ENCODE measurements around the gene RHBDD2.

The RHBDD2 gene

DNA sequence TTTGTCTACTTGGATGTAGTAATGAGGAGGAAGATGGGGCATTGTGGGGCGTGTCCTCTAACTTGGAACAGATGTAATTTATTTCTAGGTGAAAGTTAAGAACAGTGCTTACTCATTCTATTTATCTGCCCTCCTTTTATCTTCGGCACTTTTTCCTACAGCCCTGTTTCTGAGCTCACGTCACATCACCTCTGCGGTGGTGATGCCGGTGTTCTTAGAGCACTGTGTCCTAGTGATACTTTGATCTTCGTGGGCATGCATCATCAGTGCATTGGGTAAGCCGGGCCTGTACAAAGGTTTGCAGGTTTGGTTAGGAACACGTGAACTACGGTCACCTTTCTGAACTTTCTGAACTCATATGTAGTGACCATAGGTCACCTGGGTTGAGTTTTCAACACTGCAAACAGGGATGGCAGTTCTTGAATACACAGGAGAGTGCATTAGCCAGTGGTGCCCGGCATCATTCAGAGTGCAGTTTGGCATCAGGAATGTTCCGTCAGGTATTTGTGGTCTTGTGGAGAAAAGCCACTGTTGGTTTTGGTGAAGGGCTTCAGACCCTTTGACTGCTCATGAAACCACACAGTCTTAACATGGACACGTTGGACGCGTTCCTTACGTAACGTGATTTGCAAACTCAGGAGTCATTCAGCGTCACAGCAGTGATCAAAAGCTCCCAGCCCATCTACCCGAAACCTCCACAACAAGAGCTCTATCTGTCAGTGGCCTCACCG lies 41.8 kb downstream of the RHBDD2 start:
- no peak for DNase-seq

DNA sequence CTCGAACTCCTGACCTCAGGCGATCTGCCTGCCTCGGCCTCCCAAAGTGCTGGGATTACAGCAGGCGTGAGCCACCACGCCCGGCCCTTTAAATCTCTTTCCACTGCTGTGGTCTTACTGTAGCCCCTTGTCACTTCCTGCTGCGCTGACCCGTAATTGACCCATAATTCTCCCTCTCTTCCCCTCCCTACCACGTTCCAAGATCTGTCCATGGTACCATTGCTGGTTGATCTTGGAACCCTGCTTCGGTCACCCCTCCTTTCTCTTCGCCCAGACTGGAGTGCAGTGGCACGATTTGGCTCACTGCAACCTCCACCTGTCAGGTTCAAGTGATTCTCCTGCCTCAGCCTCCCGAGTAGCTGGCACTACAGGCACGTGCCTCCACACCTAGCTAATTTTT lies 42.6 kb downstream of the RHBDD2 start:
- DNase-seq, result no peak

DNA sequence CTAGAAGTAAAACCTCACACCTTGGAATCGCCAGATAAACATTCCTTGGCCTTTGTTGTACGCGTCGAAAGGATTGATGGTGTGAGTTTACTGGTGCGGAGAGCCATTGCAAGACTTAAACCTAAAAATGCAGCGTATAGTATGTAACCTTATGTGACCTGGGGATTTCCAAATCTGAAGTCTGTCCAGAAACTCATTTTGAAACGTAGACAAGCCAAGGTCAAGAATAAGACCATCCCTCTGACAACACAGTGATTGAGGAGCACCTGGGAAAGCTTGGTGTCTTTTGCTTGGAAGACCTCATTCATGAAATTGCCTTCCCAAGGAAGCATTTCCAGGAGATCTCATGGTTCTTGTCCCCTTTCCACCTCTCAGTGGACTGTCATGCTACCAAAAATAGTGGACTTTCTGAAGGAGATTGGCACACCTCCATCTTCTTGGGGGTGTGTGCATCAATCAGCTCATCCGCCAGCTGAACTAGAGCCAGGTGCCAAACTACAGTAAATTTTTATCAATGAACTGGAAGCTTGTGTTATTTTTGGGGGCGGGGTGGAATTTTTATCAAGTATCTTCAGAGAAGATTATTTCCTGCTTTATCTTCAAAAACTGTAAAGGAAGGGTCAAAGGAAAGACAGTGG lies 44.3 kb downstream of the RHBDD2 start:
- DNase-seq, result no peak

DNA sequence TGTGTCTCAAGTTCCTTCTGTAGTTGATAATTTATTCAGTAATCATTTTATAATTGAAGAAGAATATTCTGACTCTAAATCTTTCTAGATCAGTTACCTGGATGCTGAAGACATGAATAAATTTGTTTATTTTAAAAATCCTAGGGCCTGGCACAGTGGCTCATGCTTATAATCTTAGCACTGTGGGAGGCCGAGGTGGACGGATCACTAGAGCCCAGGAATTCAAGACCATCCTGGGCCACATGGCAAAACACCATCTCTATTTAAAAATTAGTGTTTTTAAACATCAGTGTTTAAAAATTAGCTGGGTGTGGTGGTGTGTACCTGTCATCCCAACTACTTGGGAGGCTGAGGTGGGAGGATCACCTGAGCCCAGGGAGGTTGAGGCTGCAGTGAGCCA lies 45.4 kb downstream of the RHBDD2 start:
- DNase-seq, result no peak

DNA sequence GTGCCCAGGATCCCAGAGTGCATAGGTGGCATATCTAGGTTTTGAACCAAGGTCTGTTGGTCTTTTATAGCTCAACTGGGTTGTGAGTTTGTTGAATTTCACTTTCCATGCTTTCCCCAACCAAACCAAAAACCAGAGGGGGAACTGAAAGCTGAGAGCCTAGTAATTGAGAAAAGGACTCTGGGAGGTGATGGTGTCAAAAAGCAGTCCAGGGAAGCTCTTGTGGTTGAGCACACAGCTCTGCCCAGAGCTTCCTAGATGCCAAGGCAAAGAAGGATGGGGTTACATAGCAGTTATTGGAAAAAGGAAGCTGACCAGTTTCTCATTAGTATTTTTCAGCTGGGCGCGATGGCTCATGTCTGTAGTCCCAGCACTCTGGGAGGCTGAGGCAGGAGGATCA lies 46.1 kb downstream of the RHBDD2 start:
- no peak for DNase-seq

DNA sequence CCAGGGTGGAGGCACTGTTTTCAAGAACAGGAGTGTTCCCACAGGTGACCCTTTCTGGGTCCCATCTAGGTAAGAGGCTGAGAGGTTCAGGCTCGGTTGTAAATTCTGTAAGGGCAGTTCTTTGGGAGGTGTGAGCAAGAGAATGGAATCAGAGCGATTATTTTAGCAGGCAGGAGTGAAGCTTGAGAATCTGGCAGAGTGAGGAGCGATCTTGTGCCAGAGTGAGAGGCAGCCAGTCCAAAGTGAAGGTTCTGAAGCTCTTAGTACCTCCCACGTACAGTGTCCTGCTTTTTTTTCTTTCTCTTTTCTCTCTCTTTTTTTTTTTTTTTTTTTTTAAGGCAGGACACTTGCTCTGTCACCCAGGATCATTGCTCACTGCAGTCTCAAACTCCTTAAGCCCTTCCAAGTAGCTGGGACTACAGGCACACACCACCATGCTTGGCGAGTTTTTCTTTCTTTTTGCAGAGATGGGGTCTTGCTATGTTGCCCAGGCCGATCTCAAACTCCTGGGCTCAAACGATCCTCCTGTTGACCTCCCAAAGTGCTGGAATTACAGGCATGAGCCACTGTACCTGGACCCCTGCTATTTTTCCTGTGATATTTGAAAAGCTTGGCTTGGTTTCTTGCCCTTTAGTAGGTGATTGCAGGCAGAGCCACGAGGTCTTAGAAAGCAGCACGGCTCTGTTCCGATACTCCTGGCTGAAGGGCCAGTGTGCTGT lies 47.0 kb downstream of the RHBDD2 start:
- no peak for DNase-seq

DNA sequence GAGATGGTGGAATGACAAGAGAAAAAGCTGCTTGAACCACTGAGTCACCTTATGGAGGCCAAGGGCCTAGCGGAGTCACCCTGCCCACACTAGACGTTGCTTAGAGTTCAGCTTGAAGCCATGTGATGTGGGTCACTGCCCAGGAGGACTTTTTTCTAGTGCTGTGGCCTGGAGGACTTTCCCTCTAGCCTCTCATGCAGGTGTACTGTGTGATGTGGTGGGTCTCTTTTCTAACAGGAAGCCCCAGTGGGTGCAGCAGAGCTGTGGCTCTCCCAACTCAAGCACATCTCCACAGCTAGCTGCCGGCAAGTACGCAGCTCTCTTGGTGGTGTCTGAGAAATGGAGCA lies 49.7 kb downstream of the RHBDD2 start:
- DNase-seq, result no peak

DNA sequence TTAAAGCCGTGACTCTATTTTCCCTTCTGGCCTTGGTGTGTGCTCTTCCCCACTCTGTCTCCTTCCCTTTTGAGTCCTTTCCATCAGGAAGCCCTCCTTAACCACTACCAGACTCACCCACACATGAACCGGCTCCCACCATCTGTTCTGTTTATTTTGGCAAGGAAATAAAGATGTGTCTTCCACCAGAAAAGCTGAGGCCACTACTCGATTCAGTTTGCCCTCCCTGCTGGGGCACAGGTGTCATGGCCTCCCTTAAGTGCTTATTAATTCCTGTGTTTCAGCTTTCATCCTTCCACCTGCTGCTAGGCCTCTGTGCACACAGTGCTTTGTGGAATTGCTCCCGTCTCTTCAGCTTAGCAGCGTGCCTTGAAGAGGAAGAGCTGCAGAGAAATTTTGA lies 52.8 kb downstream of the RHBDD2 start:
- no peak for DNase-seq

DNA sequence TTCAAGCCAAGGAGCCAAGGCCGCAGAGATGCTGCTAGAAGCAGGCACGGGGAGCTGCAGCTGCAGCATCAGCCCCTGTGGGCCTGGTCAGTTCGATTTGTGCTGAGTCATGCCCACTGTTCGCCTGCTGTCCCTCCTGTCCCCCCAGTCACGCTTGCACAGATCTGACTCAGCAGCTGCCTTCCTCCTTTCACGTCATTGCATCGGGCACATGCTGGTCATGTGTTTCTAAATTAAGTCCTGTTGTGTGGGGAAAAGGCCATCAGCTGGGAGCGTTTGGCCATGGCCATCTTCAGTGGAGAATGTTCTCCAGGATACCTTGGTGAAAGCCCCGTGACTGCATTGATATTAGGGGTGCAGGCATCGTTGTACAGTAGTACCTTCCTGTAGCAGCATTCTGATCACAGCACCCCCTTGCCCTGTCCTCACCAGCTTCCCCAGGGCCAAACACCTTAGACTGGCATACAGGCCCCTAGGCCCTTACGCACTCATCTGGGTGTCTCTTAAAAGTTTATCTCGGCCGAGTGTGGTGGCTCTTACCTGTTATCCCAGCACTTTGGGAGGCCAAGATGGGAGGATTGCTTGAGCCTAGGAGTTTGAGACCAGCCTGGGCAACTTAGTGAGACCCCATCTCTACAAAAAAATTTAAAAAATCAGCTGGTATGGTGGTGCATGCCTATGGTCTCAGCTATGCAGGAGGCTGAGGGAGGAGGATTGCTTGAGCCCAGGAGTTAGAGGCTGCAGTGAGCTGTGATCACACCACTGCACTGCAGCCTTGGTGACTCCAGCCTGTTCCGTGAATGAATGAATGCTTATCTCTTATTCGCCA lies 59.3 kb downstream of the RHBDD2 start:
- peak; percentile 87 for DNase-seq

All from fibroblast of skin of back (primary cell).